Upper lobe of left lung (tissue), 6 donors: ENCODE results near the gene TRIM31. TPM values are rescaled to one million over a fixed set of nuclear protein-coding genes. Genes with fewer than 3 reads are reported as not detected.

ENCODE experiments used
- ATAC-seq, 2 donors: fragments of 200-7000 bp; cut with Tn5 transposase; one replicate each; pipeline ENCODE4 v1.9.1; 2022; ENCODE audit warnings: mild to moderate bottlenecking in 2 of 2, moderate library complexity in 2 of 2; ENCODE audit not compliant: low FRiP score in 2 of 2
- DNase-seq, 2 donors: peaks; one replicate each; pipeline ENCODE4 v3.0.0-alpha.2; 2019 to 2020
- H3K27ac ChIP-seq, 4 donors: fragments of 200-600 bp; sonication (generic); one replicate each; pipeline ENCODE4 v1.5.1; 2016 to 2019
- H3K27me3 ChIP-seq, 4 donors: fragments of 200-600 bp; sonication (generic); one replicate each; pipeline ENCODE4 v1.5.1; 2017 to 2019
- H3K36me3 ChIP-seq, 4 donors: fragments of 200-600 bp; sonication (generic); one replicate each; pipeline ENCODE4 v1.5.1; 2016 to 2019
- H3K4me1 ChIP-seq, 4 donors: fragments of 200-600 bp; sonication (generic); one replicate each; pipeline ENCODE4 v1.5.1; 2018 to 2019
- H3K4me3 ChIP-seq, 4 donors: fragments of 200-600 bp; sonication (generic); one replicate each; pipeline ENCODE4 v1.5.1; 2017 to 2019; ENCODE audit warnings: mild to moderate bottlenecking in 2 of 4, moderate library complexity in 1 of 4
- H3K9me3 ChIP-seq, 4 donors: fragments of 200-600 bp; sonication (generic); one replicate each; pipeline ENCODE4 v1.5.1; 2018 to 2019
- EP300 ChIP-seq, 4 donors: sonication (generic); formaldehyde crosslinking; IDR thresholded peaks; one replicate each; pipeline ENCODE4 v1.5.1; 2017; ENCODE audit warnings: antibody characterized with exemption in 4 of 4, control low read depth in 2 of 4
- POLR2A ChIP-seq, 4 donors: fragments of 450-650 bp; IDR thresholded peaks; one replicate each; pipeline ENCODE4 v1.5.1; 2016 to 2017; ENCODE audit warnings: antibody characterized with exemption in 4 of 4, mild to moderate bottlenecking in 2 of 4
- POLR2AphosphoS5 ChIP-seq, 2 donors: sonication (generic); formaldehyde crosslinking; IDR thresholded peaks; one replicate each; pipeline ENCODE4 v1.5.1; 2017; ENCODE audit warnings: antibody characterized with exemption in 2 of 2
- WGBS, 2 donors: methylation state at CpG; one replicate each; pipeline ENCODE4 v1.1.5; 2017 to 2018; 5-methylcytosine and 5-hydroxymethylcytosine counted together
- total RNA-seq, 6 donors: library from RNA; depleted of rRNA in 4 of 6; stranded (reverse); fragments of >200 nt in 4 of 6; gene quantifications; one replicate each; pipeline versions ENCODE4 v1.1.0 to v1.2.1, GENCODE V29; 2016 to 2021
- TF ChIP-seq, protein P1 (sequence below), 6 experiments: fragments of 450-650 bp in 4 of 6; fragments of 200-600 bp in 2 of 6; sonication (generic) in 2 of 6; IDR thresholded peaks; one replicate each; pipeline ENCODE4 v1.5.1; 2016 to 2019; ENCODE audit warnings: antibody characterized with exemption in 6 of 6
- donor health status: DM: no; HTN: no; CAD: no; lungs with moderate emphysema.
- donor health status: DM: no; HTN: yes; CAD: no; lungs with severe emphysema.

TRIM31 gene
- total RNA-seq, 6 donors from 2014 or later: 0.17 to 0.79 TPM; not detected in 4

GRCh38 chr6:30066082-30066481, 46.8 kb downstream of the TRIM31 start:
- Histone ChIP-seq H3K4me1 (peaks cover 18 to 31% (median 27%) of the 10 kb centered on the region in 4 donors), H3K36me3 (peaks cover 0 to 29% (median 21%) of the 10 kb centered on the region in 4 donors), H3K4me3 (peak overlapping the region in 3 of 4 donors; percentile 65 to 83 (median 70)), H3K9me3 (no peaks in the 10 kb centered on the region), H3K27me3 (peaks cover 0 to 2% (median 0%) of the 10 kb centered on the region in 4 donors), H3K27ac (peak overlapping the region; percentile 87 to 95 (median 92))
- ATAC-seq (no peak), DNase-seq (no peak)
- 18 to 20% methylated on average over 4 of the region's 4 CpGs for WGBS, 2 donors
- TF ChIP-seq, protein P1, sequence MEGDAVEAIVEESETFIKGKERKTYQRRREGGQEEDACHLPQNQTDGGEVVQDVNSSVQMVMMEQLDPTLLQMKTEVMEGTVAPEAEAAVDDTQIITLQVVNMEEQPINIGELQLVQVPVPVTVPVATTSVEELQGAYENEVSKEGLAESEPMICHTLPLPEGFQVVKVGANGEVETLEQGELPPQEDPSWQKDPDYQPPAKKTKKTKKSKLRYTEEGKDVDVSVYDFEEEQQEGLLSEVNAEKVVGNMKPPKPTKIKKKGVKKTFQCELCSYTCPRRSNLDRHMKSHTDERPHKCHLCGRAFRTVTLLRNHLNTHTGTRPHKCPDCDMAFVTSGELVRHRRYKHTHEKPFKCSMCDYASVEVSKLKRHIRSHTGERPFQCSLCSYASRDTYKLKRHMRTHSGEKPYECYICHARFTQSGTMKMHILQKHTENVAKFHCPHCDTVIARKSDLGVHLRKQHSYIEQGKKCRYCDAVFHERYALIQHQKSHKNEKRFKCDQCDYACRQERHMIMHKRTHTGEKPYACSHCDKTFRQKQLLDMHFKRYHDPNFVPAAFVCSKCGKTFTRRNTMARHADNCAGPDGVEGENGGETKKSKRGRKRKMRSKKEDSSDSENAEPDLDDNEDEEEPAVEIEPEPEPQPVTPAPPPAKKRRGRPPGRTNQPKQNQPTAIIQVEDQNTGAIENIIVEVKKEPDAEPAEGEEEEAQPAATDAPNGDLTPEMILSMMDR (IDR thresholded peaks at IDR 0.05): no peak
- TF ChIP-seq POLR2A (IDR thresholded peaks at IDR 0.05) (no peak), EP300 (IDR thresholded peaks at IDR 0.05) (no peak)

- Histone ChIP-seq H3K36me3 (peaks cover 0 to 8% (median 0%) of the 10 kb centered on the region in 4 donors), H3K27ac (no peak overlapping the region), H3K4me1 (peaks cover 24 to 37% (median 34%) of the 10 kb centered on the region in 4 donors), H3K27me3 (no peaks in the 10 kb centered on the region), H3K9me3 (no peaks in the 10 kb centered on the region), H3K4me3 (no peak overlapping the region)
- TF ChIP-seq POLR2AphosphoS5 (IDR thresholded peaks at IDR 0.05) (no peak), POLR2A (IDR thresholded peaks at IDR 0.05) (no peak)
- ATAC-seq (no peak), DNase-seq (no peak)
- 74 to 89% methylated on average over 2 of the region's 2 CpGs for WGBS, 2 donors
Measured at GRCh38 chr6:30063315-30063714, 49.6 kb downstream of the TRIM31 start.

DNA sequence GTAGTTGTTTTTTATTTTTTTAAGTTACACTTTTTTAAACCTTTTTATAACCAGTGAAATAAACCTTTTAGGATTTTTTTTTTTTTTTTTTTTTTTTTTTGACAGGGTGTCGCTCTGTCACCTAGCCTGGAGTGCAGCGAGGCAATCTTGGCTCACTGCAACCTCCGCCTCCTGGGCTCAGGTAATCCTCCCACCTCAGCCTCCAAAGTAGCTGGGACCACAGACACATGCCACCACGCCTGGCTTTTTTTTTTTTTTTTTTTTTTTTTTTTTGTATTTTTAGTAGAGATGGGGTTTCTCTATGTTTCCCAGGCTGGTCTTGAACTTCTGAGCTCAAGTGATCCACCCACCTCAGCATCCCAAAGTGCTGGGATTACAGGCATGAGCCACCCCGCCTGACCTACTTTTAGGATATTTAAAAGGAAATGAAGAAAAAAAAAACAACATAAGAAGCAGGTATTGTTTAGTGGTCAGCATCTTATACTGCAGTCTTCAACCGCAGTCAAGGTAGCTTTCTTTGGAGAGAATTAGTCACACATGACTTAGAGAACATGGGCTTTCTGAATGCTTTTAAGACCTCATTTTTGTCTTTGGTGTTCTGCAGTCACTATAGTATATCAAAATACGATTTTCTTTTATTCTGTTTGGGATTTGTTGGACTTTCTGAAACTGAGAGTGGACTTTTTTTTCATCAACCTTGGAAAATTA, 50.3 kb downstream of the TRIM31 start:
- peak overlapping the region in 1 of 4 donors; percentile 95 for H3K4me3 ChIP-seq
- H3K27me3 ChIP-seq: no peaks in the 10 kb centered on the region
- ATAC-seq (no peak), DNase-seq (no peak)
- TF ChIP-seq POLR2AphosphoS5 (IDR thresholded peaks at IDR 0.05) (no peak), POLR2A (IDR thresholded peaks at IDR 0.05) (no peak), EP300 (IDR thresholded peaks at IDR 0.05) (no peak)
- TF ChIP-seq, protein P1 (IDR thresholded peaks at IDR 0.05): no peak
- peaks cover 0 to 11% (median 0%) of the 10 kb centered on the region in 4 donors for H3K36me3 ChIP-seq
- H3K9me3 ChIP-seq: no peaks in the 10 kb centered on the region
- peaks cover 21 to 30% (median 27%) of the 10 kb centered on the region in 4 donors for H3K4me1 ChIP-seq
- WGBS, 2 donors: 93 to 98% methylated on average over 7 of the region's 7 CpGs
- no peak overlapping the region for H3K27ac ChIP-seq

DNA sequence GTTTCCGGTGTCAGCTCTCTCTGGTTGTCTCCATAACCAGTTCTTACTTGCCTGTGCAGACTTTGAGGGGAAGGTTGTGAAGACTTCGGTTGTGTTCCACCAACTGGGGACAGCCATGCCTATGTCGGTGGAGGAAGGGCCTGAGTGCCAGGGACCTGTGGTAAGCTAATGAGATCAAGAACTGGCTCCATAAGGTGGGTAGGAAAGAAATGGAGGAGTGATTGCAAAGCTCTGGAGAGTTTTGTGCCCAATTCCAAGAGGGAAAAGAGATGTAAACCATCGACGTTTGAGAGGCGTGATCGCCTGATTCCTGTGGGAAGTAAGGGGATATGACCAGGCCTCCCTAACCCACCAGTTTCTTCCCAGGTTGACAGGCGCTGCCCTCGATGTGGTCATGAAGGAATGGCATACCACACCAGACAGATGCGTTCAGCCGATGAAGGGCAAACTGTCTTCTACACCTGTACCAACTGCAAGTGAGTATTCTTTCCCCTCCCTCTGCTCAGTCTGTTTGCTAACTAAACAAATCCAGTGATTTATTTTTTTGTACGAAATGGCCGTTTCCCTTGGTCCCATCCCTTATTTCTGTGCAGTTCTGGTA, 50.9 kb downstream of the TRIM31 start:
- no peak for ATAC-seq
- no peak for TF ChIP-seq EP300 (IDR thresholded peaks at IDR 0.05)
- no peak for TF ChIP-seq POLR2A (IDR thresholded peaks at IDR 0.05)
- no peak for TF ChIP-seq POLR2AphosphoS5 (IDR thresholded peaks at IDR 0.05)
- H3K36me3 ChIP-seq: peaks cover 0 to 18% (median 2%) of the 10 kb centered on the region in 4 donors
- H3K4me1 ChIP-seq: peaks cover 19 to 28% (median 25%) of the 10 kb centered on the region in 4 donors
- H3K9me3 ChIP-seq: no peaks in the 10 kb centered on the region
- peak in 1 of 2 donors; percentile 28 for DNase-seq
- WGBS, 2 donors: 49 to 51% methylated on average over 13 of the region's 13 CpGs
- no peaks in the 10 kb centered on the region for H3K27me3 ChIP-seq
- peak overlapping the region; percentile 74 to 95 (median 82) for H3K4me3 ChIP-seq
- peak overlapping the region; percentile 86 to 92 (median 89) for H3K27ac ChIP-seq

GRCh38 chr6:30061092-30061857, 51.6 kb downstream of the TRIM31 start, which contains the start of gene POLR1H:
TSS of gene POLR1H (plus strand) at chr6:30061265. CDS start at chr6:30061525, 260 bp downstream.
- WGBS, 2 donors: 0 to 1% methylated on average over 27 to 48 of the region's 48 CpGs
- H3K9me3 ChIP-seq: no peaks in the 10 kb centered on the region
- ATAC-seq (peak; percentile 98 to 99), DNase-seq (peak; percentile 95 to 97)
- H3K4me3 ChIP-seq: peak within 1 kb of the TSS; percentile 74 to 95 (median 82)
- peak within 1 kb of the TSS; percentile 86 to 92 (median 89) for H3K27ac ChIP-seq
- peaks cover 19 to 28% (median 23%) of the 10 kb centered on the region in 4 donors for H3K4me1 ChIP-seq
- H3K27me3 ChIP-seq: no peaks in the 10 kb centered on the region
- peaks cover 0 to 18% (median 2%) of the 10 kb centered on the region in 4 donors for H3K36me3 ChIP-seq
- peak; percentile 94 to 95 for TF ChIP-seq POLR2AphosphoS5 (IDR thresholded peaks at IDR 0.05)
- TF ChIP-seq POLR2A (IDR thresholded peaks at IDR 0.05): peak in 3 of 4 donors; percentile 72 to 94 (median 93)
- TF ChIP-seq, protein P1 (IDR thresholded peaks at IDR 0.05): peak in 1 of 6 experiments; percentile 15
- TF ChIP-seq EP300 (IDR thresholded peaks at IDR 0.05): no peak
